NCI-H128 (cell line): ENCODE results near the gene ADAM15.

Experiments used
- DNase-seq: peaks from one replicate; lab custom pipeline; 2025; ENCODE audit not compliant: unreplicated experiment; lab: John Stamatoyannopoulos, UW

The ADAM15 gene

GRCh38 chr1:155051342-155051776 lies 243 bp downstream of the ADAM15 start:
- no peak for DNase-seq

- DNase-seq: peak; percentile 34
Observed at GRCh38 chr1:155051777-155052398, 772 bp downstream of the ADAM15 start.

- DNase-seq: no peak
Observed at GRCh38 chr1:155052439-155053395, 1.6 kb downstream of the ADAM15 start.

GRCh38 chr1:155053531-155054105 lies 2.5 kb downstream of the ADAM15 start:
- DNase-seq: no peak

- no peak for DNase-seq
Observed at GRCh38 chr1:155057104-155057503, 6.0 kb downstream of the ADAM15 start.

GRCh38 chr1:155057788-155058211 lies 6.7 kb downstream of the ADAM15 start:
- no peak for DNase-seq

- DNase-seq: no peak
Observed at GRCh38 chr1:155060736-155061135, 9.6 kb downstream of the ADAM15 start.

GRCh38 chr1:155061381-155062150 lies 10.4 kb downstream of the ADAM15 start:
- peak; percentile 95 for DNase-seq

- DNase-seq: no peak
Observed at GRCh38 chr1:155062151-155062686, 11.1 kb downstream of the ADAM15 start.

GRCh38 chr1:155062702-155063411 lies 11.7 kb downstream of the ADAM15 start:
- DNase-seq: peak; percentile 58

- peak; percentile 41 for DNase-seq
Observed at GRCh38 chr1:155063550-155064110, 12.5 kb downstream of the ADAM15 start, which contains the start of gene EFNA4. TSS of gene EFNA4 (plus strand) at chr1:155063740. CDS start at chr1:155063824, 84 bp downstream.

- peak; percentile 50 for DNase-seq
Observed at GRCh38 chr1:155064111-155064831, 13.2 kb downstream of the ADAM15 start.

- no peak for DNase-seq
Observed at GRCh38 chr1:155064832-155065429, 13.8 kb downstream of the ADAM15 start.

- no peak for DNase-seq
Observed at GRCh38 chr1:155066777-155067176, 15.7 kb downstream of the ADAM15 start.

- no peak for DNase-seq
Observed at GRCh38 chr1:155068599-155068998, 17.5 kb downstream of the ADAM15 start.

- no peak for DNase-seq
Observed at GRCh38 chr1:155069551-155070157, 18.5 kb downstream of the ADAM15 start.

GRCh38 chr1:155070158-155070621 lies 19.1 kb downstream of the ADAM15 start:
- peak; percentile 48 for DNase-seq
